A549 (cell line): ENCODE measurements around the gene OTOL1.

ENCODE experiments used
- EP300 ChIP-seq, 2 experiments: fragments of >200 bp; sonication (Bioruptor Twin); formaldehyde crosslinking; IDR thresholded peaks; 2 replicates in 1 of 2; 3 replicates in 1 of 2; pipeline ENCODE4 v1.6.1; 2016 to 2017
- POLR2AphosphoS2 ChIP-seq: conservative IDR thresholded peaks from 2 replicates; pipeline ENCODE4 v1.6.1; 2012; ENCODE audit warnings: low read length, improper control_type of control experiment, inconsistent platforms
- RCOR1 ChIP-seq: fragments of 150-350 bp; IDR thresholded peaks from 2 replicates; pipeline ENCODE4 v1.6.1; 2014; ENCODE audit warnings: antibody characterized with exemption, low read length, low read depth

DNA sequence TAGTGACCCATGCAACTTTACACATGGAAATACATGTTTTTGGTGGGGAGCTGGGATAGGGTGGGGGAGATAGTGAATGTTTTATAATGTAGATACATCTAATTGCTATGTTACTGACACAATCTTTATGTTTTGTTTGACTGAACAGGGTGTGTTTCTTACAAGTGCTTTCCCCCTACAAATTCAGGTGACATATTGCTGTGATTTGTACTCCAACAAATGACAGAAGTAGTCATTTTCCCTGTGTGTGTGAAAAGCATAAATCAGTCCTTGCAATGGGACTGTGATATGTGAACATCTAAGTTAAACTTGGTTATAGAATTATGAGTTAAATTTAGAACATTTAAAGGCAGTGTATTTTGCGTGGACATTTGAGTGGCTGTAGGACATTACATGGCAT, 27.3 kb downstream of the OTOL1 start:
- TF ChIP-seq EP300 (IDR thresholded peaks at IDR 0.05) (no peak), RCOR1 (no peak), POLR2AphosphoS2 (no peak)
